Measurements from ENCODE around the gene GPR179.
"Not testable (repeated sequence)": the region's sequence is repeated elsewhere in the genome, so short reads cannot be mapped to it uniquely, and the experiment has no call there.

Gene GPR179

GRCh38 chr17:38288217-38288827 lies 55.4 kb downstream of the GPR179 start:
- peak; percentile 39; the same call in 1 of the 2 replicates for TF ChIP-seq CTCF (conservative IDR thresholded peaks at IDR 0.05; ENCODE audit: low read length)
- not testable (repeated sequence) for H3K4me3 ChIP-seq (ENCODE audit: low read length)
- peak; percentile 15 for DNase-seq (ENCODE audit: low read depth)

- DNase-seq (ENCODE audit: low read depth) = peak; percentile 87
These were observed 57.2 kb downstream of the GPR179 start for GRCh38 chr17:38286501-38287091.

GRCh38 chr17:38285994-38286393 lies 57.8 kb downstream of the GPR179 start:
- peak; percentile 47 for DNase-seq (ENCODE audit: low read depth)
- not testable (repeated sequence) for H3K4me3 ChIP-seq (ENCODE audit: low read length)

More at GRCh38 chr17:38286501-38287091, 57.2 kb downstream of the GPR179 start:
- not testable (repeated sequence) for H3K4me3 ChIP-seq (ENCODE audit: low read length)

Data from AG10803 (cell line).